ENCODE data around the gene SCTR. TPM values are rescaled to one million over a fixed set of nuclear protein-coding genes. Genes with fewer than 3 reads are reported as not detected.

The SCTR gene
- total and polyA plus RNA-seq, 2 of the 13 experiments (the other 11 are each of a cell fraction or from before 2014, with no cell fraction given) = not detected

DNA sequence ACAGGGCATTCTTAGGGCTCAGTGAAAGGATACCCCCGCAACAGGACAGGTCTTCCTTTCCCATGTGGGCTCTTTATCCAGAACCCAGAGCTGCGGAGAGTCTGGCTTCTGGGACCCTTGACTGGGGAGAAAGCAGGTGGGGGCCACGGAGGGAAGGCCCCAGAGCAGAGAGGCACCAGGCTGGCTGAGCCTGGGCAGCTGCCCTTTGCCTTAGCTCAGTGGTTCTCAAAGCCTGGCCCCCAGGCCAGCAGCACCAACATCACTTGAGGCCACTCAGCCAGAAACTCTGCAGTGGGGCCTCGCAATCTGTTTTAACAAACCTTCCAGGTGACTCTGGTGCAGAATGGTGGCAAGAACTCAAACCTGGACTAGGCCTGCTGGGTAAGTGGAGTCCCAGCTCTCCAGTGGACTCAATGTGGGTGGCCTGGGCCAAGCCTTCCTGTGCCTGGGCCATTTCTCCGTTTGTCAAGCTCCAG, 94.2 kb downstream of the SCTR start (continued):
- peak; percentile 75; the same call in 1 of the 2 replicates for TF ChIP-seq ZNF230 (CRISPR knock-in tag; IDR thresholded peaks at IDR 0.05)
- no peak for TF ChIP-seq ZNF672 (CRISPR knock-in tag; IDR thresholded peaks at IDR 0.05)
- TF ChIP-seq SKIL (CRISPR knock-in tag; IDR thresholded peaks at IDR 0.05; ENCODE audit: borderline replicate concordance) = no peak
- no peak for TF ChIP-seq ZNF550 (CRISPR knock-in tag; IDR thresholded peaks at IDR 0.05; ENCODE audit: borderline replicate concordance)
- TF ChIP-seq SRSF1 (optimal IDR thresholded peaks at IDR 0.05; ENCODE audit: low read depth, low read length) = no peak
- no peak for TF ChIP-seq ZNF34 (CRISPR knock-in tag; IDR thresholded peaks at IDR 0.05; ENCODE audit: borderline replicate concordance)
- TF ChIP-seq MYPOP (CRISPR knock-in tag; IDR thresholded peaks at IDR 0.05) = no peak
- TF ChIP-seq, protein P1, sequence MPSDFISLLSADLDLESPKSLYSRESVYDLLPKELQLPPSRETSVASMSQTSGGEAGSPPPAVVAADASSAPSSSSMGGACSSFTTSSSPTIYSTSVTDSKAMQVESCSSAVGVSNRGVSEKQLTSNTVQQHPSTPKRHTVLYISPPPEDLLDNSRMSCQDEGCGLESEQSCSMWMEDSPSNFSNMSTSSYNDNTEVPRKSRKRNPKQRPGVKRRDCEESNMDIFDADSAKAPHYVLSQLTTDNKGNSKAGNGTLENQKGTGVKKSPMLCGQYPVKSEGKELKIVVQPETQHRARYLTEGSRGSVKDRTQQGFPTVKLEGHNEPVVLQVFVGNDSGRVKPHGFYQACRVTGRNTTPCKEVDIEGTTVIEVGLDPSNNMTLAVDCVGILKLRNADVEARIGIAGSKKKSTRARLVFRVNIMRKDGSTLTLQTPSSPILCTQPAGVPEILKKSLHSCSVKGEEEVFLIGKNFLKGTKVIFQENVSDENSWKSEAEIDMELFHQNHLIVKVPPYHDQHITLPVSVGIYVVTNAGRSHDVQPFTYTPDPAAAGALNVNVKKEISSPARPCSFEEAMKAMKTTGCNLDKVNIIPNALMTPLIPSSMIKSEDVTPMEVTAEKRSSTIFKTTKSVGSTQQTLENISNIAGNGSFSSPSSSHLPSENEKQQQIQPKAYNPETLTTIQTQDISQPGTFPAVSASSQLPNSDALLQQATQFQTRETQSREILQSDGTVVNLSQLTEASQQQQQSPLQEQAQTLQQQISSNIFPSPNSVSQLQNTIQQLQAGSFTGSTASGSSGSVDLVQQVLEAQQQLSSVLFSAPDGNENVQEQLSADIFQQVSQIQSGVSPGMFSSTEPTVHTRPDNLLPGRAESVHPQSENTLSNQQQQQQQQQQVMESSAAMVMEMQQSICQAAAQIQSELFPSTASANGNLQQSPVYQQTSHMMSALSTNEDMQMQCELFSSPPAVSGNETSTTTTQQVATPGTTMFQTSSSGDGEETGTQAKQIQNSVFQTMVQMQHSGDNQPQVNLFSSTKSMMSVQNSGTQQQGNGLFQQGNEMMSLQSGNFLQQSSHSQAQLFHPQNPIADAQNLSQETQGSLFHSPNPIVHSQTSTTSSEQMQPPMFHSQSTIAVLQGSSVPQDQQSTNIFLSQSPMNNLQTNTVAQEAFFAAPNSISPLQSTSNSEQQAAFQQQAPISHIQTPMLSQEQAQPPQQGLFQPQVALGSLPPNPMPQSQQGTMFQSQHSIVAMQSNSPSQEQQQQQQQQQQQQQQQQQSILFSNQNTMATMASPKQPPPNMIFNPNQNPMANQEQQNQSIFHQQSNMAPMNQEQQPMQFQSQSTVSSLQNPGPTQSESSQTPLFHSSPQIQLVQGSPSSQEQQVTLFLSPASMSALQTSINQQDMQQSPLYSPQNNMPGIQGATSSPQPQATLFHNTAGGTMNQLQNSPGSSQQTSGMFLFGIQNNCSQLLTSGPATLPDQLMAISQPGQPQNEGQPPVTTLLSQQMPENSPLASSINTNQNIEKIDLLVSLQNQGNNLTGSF (CRISPR knock-in tag; IDR thresholded peaks at IDR 0.05) = no peak
- no peak for TF ChIP-seq ZNF678 (CRISPR knock-in tag; IDR thresholded peaks at IDR 0.05)
